IPS-18c (cell line): ENCODE measurements around the gene KLK12.

ENCODE experiments used
- H3K4me3 ChIP-seq: 2 replicates; pipeline ENCODE4 v1.7.0; 2013; ENCODE audit warnings: low read depth, mild to moderate bottlenecking, low read length, moderate library complexity; ENCODE audit not compliant: insufficient read depth
- H3K9me3 ChIP-seq: one replicate; pipeline ENCODE4 v1.6.1; 2013; ENCODE audit warnings: mild to moderate bottlenecking, low read length, moderate library complexity; ENCODE audit not compliant: control insufficient read depth, insufficient read depth

The KLK12 gene

GRCh38 chr19:51034704-51035103, at the start of gene KLK12:
Gene KLK12, minus strand, starts transcription at chr19:51035002. Its CDS starts 381 bp downstream, at chr19:51034621.
- Histone ChIP-seq H3K9me3 (no peaks in the 10 kb centered on the region), H3K4me3 (no peak within 1 kb of the TSS)

- no peaks in the 10 kb centered on the region for H3K9me3 ChIP-seq
- no peak overlapping the region for H3K4me3 ChIP-seq
Measured at GRCh38 chr19:51084505-51084904, 49.7 kb upstream of the KLK12 start.

- H3K4me3 ChIP-seq: no peak overlapping the region
- no peaks in the 10 kb centered on the region for H3K9me3 ChIP-seq
Measured at GRCh38 chr19:51083783-51084182, 49.0 kb upstream of the KLK12 start.

GRCh38 chr19:51083181-51083580, 48.4 kb upstream of the KLK12 start:
- no peak overlapping the region for H3K4me3 ChIP-seq
- no peaks in the 10 kb centered on the region for H3K9me3 ChIP-seq

- no peak within 1 kb of the TSS for H3K4me3 ChIP-seq
- H3K9me3 ChIP-seq: no peaks in the 10 kb centered on the region
Measured at GRCh38 chr19:51082611-51083010, 47.8 kb upstream of the KLK12 start, which contains the start of gene KLK14. Gene KLK14, minus strand, starts transcription at chr19:51082887. Its CDS starts 273 bp downstream, at chr19:51082614.

- H3K9me3 ChIP-seq: no peaks in the 10 kb centered on the region
- no peak overlapping the region for H3K4me3 ChIP-seq
Measured at GRCh38 chr19:51081476-51081875, 46.7 kb upstream of the KLK12 start.

- H3K9me3 ChIP-seq: no peaks in the 10 kb centered on the region
Measured at GRCh38 chr19:51079481-51080110, 44.8 kb upstream of the KLK12 start.

GRCh38 chr19:51078731-51079130, 43.9 kb upstream of the KLK12 start:
- H3K9me3 ChIP-seq: no peaks in the 10 kb centered on the region
- no peak overlapping the region for H3K4me3 ChIP-seq

More at GRCh38 chr19:51079481-51080110, 44.8 kb upstream of the KLK12 start:
- H3K4me3 ChIP-seq: no peak overlapping the region

GRCh38 chr19:51078104-51078503, 43.3 kb upstream of the KLK12 start:
- Histone ChIP-seq H3K9me3 (no peaks in the 10 kb centered on the region), H3K4me3 (no peak overlapping the region)

- no peaks in the 10 kb centered on the region for H3K9me3 ChIP-seq
Measured at GRCh38 chr19:51076631-51077213, 41.9 kb upstream of the KLK12 start.

GRCh38 chr19:51075998-51076397, 41.2 kb upstream of the KLK12 start:
- no peak overlapping the region for H3K4me3 ChIP-seq
- H3K9me3 ChIP-seq: no peaks in the 10 kb centered on the region

More at GRCh38 chr19:51076631-51077213, 41.9 kb upstream of the KLK12 start:
- no peak overlapping the region for H3K4me3 ChIP-seq

- no peaks in the 10 kb centered on the region for H3K9me3 ChIP-seq
- H3K4me3 ChIP-seq: no peak overlapping the region
Measured at GRCh38 chr19:51071095-51071405, 36.2 kb upstream of the KLK12 start.

GRCh38 chr19:51070334-51071094, 35.7 kb upstream of the KLK12 start:
- H3K9me3 ChIP-seq: no peaks in the 10 kb centered on the region
- no peak overlapping the region for H3K4me3 ChIP-seq

- no peaks in the 10 kb centered on the region for H3K9me3 ChIP-seq
- H3K4me3 ChIP-seq: no peak overlapping the region
Measured at GRCh38 chr19:51066393-51067186, 31.8 kb upstream of the KLK12 start.

- Histone ChIP-seq H3K4me3 (peak overlapping the region; percentile 66), H3K9me3 (no peaks in the 10 kb centered on the region)
Measured at GRCh38 chr19:51065221-51065960, 30.6 kb upstream of the KLK12 start.

- H3K9me3 ChIP-seq: no peaks in the 10 kb centered on the region
- H3K4me3 ChIP-seq: peak within 1 kb of the TSS; percentile 66
Measured at GRCh38 chr19:51064534-51065220, 29.9 kb upstream of the KLK12 start, which contains the start of gene KLK13. Gene KLK13, minus strand, starts transcription at chr19:51065092. Its CDS starts 25 bp downstream, at chr19:51065067.
